Stimulated activated CD8-positive, alpha-beta memory T cell treated with anti-CD3 and anti-CD28 coated beads, Interleukin-15, amount 100 ng/mL, for 48 hours (primary cell): ENCODE results near the gene STK11IP.

Source experiments
- DNase-seq, 2 donors: peaks; one replicate each; pipeline ENCODE4 v3.0.0-alpha.2; 2020; ENCODE audit warnings: low read depth in 2 of 2

Gene STK11IP

GRCh38 chr2:219597552-219598307 is at the start of gene STK11IP:
Gene STK11IP, plus strand, starts transcription at chr2:219597857. Its CDS starts 263 bp downstream, at chr2:219598120.
- DNase-seq = peak; percentile 88 to 91

GRCh38 chr2:219548990-219549389 is 48.7 kb upstream of the STK11IP start:
- no peak for DNase-seq

GRCh38 chr2:219549619-219550018 is 48.0 kb upstream of the STK11IP start:
- no peak for DNase-seq

GRCh38 chr2:219551441-219552381 is 45.9 kb upstream of the STK11IP start:
- DNase-seq = no peak

GRCh38 chr2:219552382-219553167 is 45.1 kb upstream of the STK11IP start:
- peak; percentile 59 to 70 for DNase-seq

- DNase-seq = no peak
Observed at GRCh38 chr2:219553168-219553417, 44.6 kb upstream of the STK11IP start.

GRCh38 chr2:219553463-219553963 is 44.1 kb upstream of the STK11IP start:
- no peak for DNase-seq

- DNase-seq = no peak
Observed at GRCh38 chr2:219554350-219554749, 43.3 kb upstream of the STK11IP start.

GRCh38 chr2:219555956-219556355 is 41.7 kb upstream of the STK11IP start:
- no peak for DNase-seq

- no peak for DNase-seq
Observed at GRCh38 chr2:219556413-219556812, 41.2 kb upstream of the STK11IP start.

- DNase-seq = no peak
Observed at GRCh38 chr2:219557320-219557719, 40.3 kb upstream of the STK11IP start.

GRCh38 chr2:219557791-219558785 is 39.6 kb upstream of the STK11IP start:
- DNase-seq = no peak

GRCh38 chr2:219559156-219559915 is 38.3 kb upstream of the STK11IP start:
- no peak for DNase-seq

GRCh38 chr2:219560037-219560892 is 37.4 kb upstream of the STK11IP start:
- DNase-seq = no peak

- DNase-seq = no peak
Observed at GRCh38 chr2:219560893-219561178, 36.8 kb upstream of the STK11IP start.

- DNase-seq = no peak
Observed at GRCh38 chr2:219561179-219562048, 36.2 kb upstream of the STK11IP start.

- no peak for DNase-seq
Observed at GRCh38 chr2:219562049-219563020, 35.3 kb upstream of the STK11IP start.
